ENCODE results near the gene TICAM2.
A peak's percentile ranks its signal among the peaks of the same experiment; 100 is the strongest.
"Not testable (repeated sequence)": the region's sequence is repeated elsewhere in the genome, so short reads cannot be mapped to it uniquely, and the experiment has no call there.

Gene TICAM2

GRCh38 chr5:115601701-115602590 lies at the start of gene TICAM2:
TICAM2 (minus strand) TSS chr5:115602479; CDS start chr5:115581256, 21,223 bp downstream.
- TF ChIP-seq CTCF (conservative IDR thresholded peaks at IDR 0.05; ENCODE audit: low read depth, low read length): peak; percentile 30
- DNase-seq (ENCODE audit: low read depth): peak; percentile 61
- peak within 1 kb of the TSS; percentile 76 for H3K4me3 ChIP-seq (ENCODE audit: low read depth, low read length)

- TF ChIP-seq CTCF (conservative IDR thresholded peaks at IDR 0.05; ENCODE audit: low read depth, low read length): no peak
- H3K4me3 ChIP-seq (ENCODE audit: low read depth, low read length): no peak overlapping the region
- DNase-seq (ENCODE audit: low read depth): peak; percentile 46
Measured at GRCh38 chr5:115649541-115649940, 47.3 kb upstream of the TICAM2 start.

- DNase-seq (ENCODE audit: low read depth): no peak
- TF ChIP-seq CTCF (conservative IDR thresholded peaks at IDR 0.05; ENCODE audit: low read depth, low read length): no peak
- no peak overlapping the region for H3K4me3 ChIP-seq (ENCODE audit: low read depth, low read length)
Measured at GRCh38 chr5:115648056-115648455, 45.8 kb upstream of the TICAM2 start.

GRCh38 chr5:115645386-115645785 lies 43.1 kb upstream of the TICAM2 start:
- not testable (repeated sequence) for DNase-seq (ENCODE audit: low read depth); H3K4me3 ChIP-seq (ENCODE audit: low read depth, low read length)

GRCh38 chr5:115644046-115644445 lies 41.8 kb upstream of the TICAM2 start:
- DNase-seq (ENCODE audit: low read depth): no peak
- H3K4me3 ChIP-seq (ENCODE audit: low read depth, low read length): no peak overlapping the region
- no peak for TF ChIP-seq CTCF (conservative IDR thresholded peaks at IDR 0.05; ENCODE audit: low read depth, low read length)

GRCh38 chr5:115641948-115642347 lies 39.7 kb upstream of the TICAM2 start:
- no peak for TF ChIP-seq CTCF (conservative IDR thresholded peaks at IDR 0.05; ENCODE audit: low read depth, low read length)
- DNase-seq (ENCODE audit: low read depth): no peak

GRCh38 chr5:115640274-115640673 lies 38.0 kb upstream of the TICAM2 start:
- no peak for DNase-seq (ENCODE audit: low read depth)
- no peak for TF ChIP-seq CTCF (conservative IDR thresholded peaks at IDR 0.05; ENCODE audit: low read depth, low read length)
- H3K4me3 ChIP-seq (ENCODE audit: low read depth, low read length): no peak overlapping the region

More at GRCh38 chr5:115641948-115642347, 39.7 kb upstream of the TICAM2 start:
- no peak overlapping the region for H3K4me3 ChIP-seq (ENCODE audit: low read depth, low read length)
